Stimulated activated CD4-positive, alpha-beta T cell treated with anti-CD3 and anti-CD28 coated beads, Interleukin-15, amount 100 ng/mL, for 48 hours (primary cell): ENCODE results near the gene TECTA.
"Not testable (repeated sequence)": the region's sequence is repeated elsewhere in the genome, so short reads cannot be mapped to it uniquely, and the experiment has no call there.

Experiments
- DNase-seq, 2 donors: peaks; one replicate each; pipeline ENCODE4 v3.0.0-alpha.2; 2020; ENCODE audit warnings: low read depth in 2 of 2

TECTA gene

GRCh38 chr11:121131656-121132055 is 30.6 kb downstream of the TECTA start:
- DNase-seq: no peak

- no peak for DNase-seq
Measured at GRCh38 chr11:121132211-121132976, 31.4 kb downstream of the TECTA start.

- DNase-seq: no peak
Measured at GRCh38 chr11:121134741-121135312, 33.8 kb downstream of the TECTA start.

- DNase-seq: no peak
Measured at GRCh38 chr11:121137005-121137404, 36.0 kb downstream of the TECTA start.

GRCh38 chr11:121138259-121138658 is 37.2 kb downstream of the TECTA start:
- DNase-seq: no peak

- DNase-seq: no peak
Measured at GRCh38 chr11:121140369-121140768, 39.3 kb downstream of the TECTA start.

GRCh38 chr11:121141066-121141465 is 40.0 kb downstream of the TECTA start:
- no peak for DNase-seq

- no peak for DNase-seq
Measured at GRCh38 chr11:121143921-121144320, 42.9 kb downstream of the TECTA start.

- no peak for DNase-seq
Measured at GRCh38 chr11:121144723-121145122, 43.7 kb downstream of the TECTA start.

GRCh38 chr11:121145826-121146225 is 44.8 kb downstream of the TECTA start:
- no peak for DNase-seq

- no peak for DNase-seq
Measured at GRCh38 chr11:121149116-121149515, 48.1 kb downstream of the TECTA start.

- no peak for DNase-seq
Measured at GRCh38 chr11:121151207-121151688, 50.2 kb downstream of the TECTA start.

- no peak for DNase-seq
Measured at GRCh38 chr11:121152764-121153163, 51.7 kb downstream of the TECTA start.

GRCh38 chr11:121153472-121153871 is 52.4 kb downstream of the TECTA start:
- DNase-seq: no peak

- DNase-seq: no peak
Measured at GRCh38 chr11:121154486-121155314, 53.7 kb downstream of the TECTA start.

GRCh38 chr11:121157756-121158155 is 56.7 kb downstream of the TECTA start:
- no peak for DNase-seq

- DNase-seq: no peak
Measured at GRCh38 chr11:121159741-121160140, 58.7 kb downstream of the TECTA start.

GRCh38 chr11:121161349-121161917 is 60.4 kb downstream of the TECTA start:
- DNase-seq: no peak

GRCh38 chr11:121163658-121164308 is 62.7 kb downstream of the TECTA start:
- no peak for DNase-seq

GRCh38 chr11:121177629-121178028 is 76.6 kb downstream of the TECTA start:
- DNase-seq: not testable (repeated sequence)

- no peak for DNase-seq
Measured at GRCh38 chr11:121179306-121179705, 78.3 kb downstream of the TECTA start.

GRCh38 chr11:121180183-121180582 is 79.1 kb downstream of the TECTA start:
- no peak for DNase-seq
